ENCODE measurements around the gene KIFBP. TPM values are rescaled to one million over a fixed set of nuclear protein-coding genes. Genes with fewer than 3 reads are reported as not detected.

The KIFBP gene
- total and polyA plus RNA-seq, 2 donors from 2014 or later, result 25.6 to 26.7 TPM

DNA sequence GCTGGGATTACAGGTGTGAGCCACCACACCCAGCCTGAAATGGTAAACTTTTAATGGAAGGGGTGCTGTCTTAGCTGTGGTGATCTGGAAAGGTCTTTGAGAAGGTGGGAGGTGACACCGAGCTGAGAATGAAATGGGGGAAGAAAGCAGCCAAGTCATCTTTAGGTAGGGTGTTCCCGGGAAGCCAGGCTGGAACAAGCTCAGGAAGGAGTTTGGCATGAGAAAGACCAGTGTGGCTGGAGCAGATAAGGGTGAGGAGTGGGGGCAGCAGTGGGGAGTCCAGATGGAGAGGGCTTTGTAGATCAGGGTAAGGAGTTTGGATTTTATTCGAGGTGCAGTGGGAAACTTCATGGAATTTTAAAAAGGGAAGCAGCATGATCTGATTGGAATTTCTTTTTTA lies 30.0 kb downstream of the KIFBP start:
- H3K27ac ChIP-seq (ENCODE audit: low read depth in 2 of 2, low read length in 2 of 2), result no peak overlapping the region
- peaks cover 6 to 13% (median 7%) of the 10 kb centered on the region in 3 donors for H3K36me3 ChIP-seq (ENCODE audit: control insufficient read depth in 2 of 3, insufficient read depth in 3 of 3, low read length in 3 of 3)
- FAIRE-seq (no peak), DNase-seq (no peak)
- H3K9ac ChIP-seq (ENCODE audit: low read length in 3 of 3), result no peak overlapping the region
- H3K27me3 ChIP-seq (ENCODE audit: control insufficient read depth, insufficient read depth, low read length), result no peaks in the 10 kb centered on the region
- H3K9me3 ChIP-seq (ENCODE audit: control insufficient read depth in 2 of 3, insufficient read depth in 1 of 3, low read length in 3 of 3), result no peaks in the 10 kb centered on the region
- no peaks in the 10 kb centered on the region for H3K4me1 ChIP-seq (ENCODE audit: control insufficient read depth in 2 of 3, insufficient read depth in 2 of 3, low read depth in 1 of 3, low read length in 3 of 3)
- TF ChIP-seq, protein P1, sequence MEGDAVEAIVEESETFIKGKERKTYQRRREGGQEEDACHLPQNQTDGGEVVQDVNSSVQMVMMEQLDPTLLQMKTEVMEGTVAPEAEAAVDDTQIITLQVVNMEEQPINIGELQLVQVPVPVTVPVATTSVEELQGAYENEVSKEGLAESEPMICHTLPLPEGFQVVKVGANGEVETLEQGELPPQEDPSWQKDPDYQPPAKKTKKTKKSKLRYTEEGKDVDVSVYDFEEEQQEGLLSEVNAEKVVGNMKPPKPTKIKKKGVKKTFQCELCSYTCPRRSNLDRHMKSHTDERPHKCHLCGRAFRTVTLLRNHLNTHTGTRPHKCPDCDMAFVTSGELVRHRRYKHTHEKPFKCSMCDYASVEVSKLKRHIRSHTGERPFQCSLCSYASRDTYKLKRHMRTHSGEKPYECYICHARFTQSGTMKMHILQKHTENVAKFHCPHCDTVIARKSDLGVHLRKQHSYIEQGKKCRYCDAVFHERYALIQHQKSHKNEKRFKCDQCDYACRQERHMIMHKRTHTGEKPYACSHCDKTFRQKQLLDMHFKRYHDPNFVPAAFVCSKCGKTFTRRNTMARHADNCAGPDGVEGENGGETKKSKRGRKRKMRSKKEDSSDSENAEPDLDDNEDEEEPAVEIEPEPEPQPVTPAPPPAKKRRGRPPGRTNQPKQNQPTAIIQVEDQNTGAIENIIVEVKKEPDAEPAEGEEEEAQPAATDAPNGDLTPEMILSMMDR (IDR thresholded peaks at IDR 0.05; ENCODE audit: borderline replicate concordance, extremely low read depth, insufficient read depth), result no peak
- intact Hi-C loops (cut with DNase I), result no loop called here
- H3K4me3 ChIP-seq (ENCODE audit: low read length in 3 of 3), result no peak overlapping the region

- Histone ChIP-seq H3K27me3 (ENCODE audit: control insufficient read depth, insufficient read depth, low read length) (no peaks in the 10 kb centered on the region), H3K36me3 (ENCODE audit: control insufficient read depth in 2 of 3, insufficient read depth in 3 of 3, low read length in 3 of 3) (peaks cover 0 to 3% (median 2%) of the 10 kb centered on the region in 3 donors), H3K9ac (ENCODE audit: low read length in 3 of 3) (no peak overlapping the region), H3K27ac (ENCODE audit: low read depth in 2 of 2, low read length in 2 of 2) (no peak overlapping the region), H3K9me3 (ENCODE audit: control insufficient read depth in 2 of 3, insufficient read depth in 1 of 3, low read length in 3 of 3) (no peaks in the 10 kb centered on the region), H3K4me3 (ENCODE audit: low read length in 3 of 3) (no peak overlapping the region), H3K4me1 (ENCODE audit: control insufficient read depth in 2 of 3, insufficient read depth in 2 of 3, low read depth in 1 of 3, low read length in 3 of 3) (no peaks in the 10 kb centered on the region)
- intact Hi-C loops (cut with DNase I), result no loop called here
- no peak for DNase-seq
- TF ChIP-seq, protein P1 (IDR thresholded peaks at IDR 0.05; ENCODE audit: borderline replicate concordance, extremely low read depth, insufficient read depth), result no peak
- no peak for FAIRE-seq
Measured at GRCh38 chr10:69022611-69023010, 34.0 kb downstream of the KIFBP start.

DNA sequence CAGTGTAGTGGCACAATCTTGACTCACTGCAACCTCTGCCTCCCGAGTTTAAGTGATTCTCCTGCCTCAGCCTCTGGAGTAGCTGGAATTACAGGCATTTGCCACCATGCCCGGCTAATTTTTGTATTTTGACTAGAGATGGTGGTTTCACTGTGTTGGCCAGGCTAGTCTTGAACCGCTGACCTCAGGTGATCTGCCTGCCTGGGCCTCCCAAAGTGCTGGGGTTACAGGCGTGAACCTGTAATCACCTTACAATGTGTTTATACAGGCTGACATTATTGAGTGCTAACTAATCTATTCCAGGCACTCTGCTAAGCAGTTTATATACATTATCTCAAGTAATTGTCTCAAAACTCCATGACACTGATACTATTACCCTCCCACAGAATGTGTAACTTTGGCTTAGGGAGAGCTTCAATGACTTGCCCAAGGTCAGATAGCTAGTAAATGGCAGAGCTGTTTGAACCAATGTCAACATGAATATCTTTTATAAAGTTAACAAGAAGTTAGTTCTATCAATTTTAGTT lies 36.8 kb downstream of the KIFBP start:
- no peak for FAIRE-seq

More for the DNA sequence above, 36.8 kb downstream of the KIFBP start:
- TF ChIP-seq, protein P1 (IDR thresholded peaks at IDR 0.05; ENCODE audit: borderline replicate concordance, extremely low read depth, insufficient read depth), result no peak
- Histone ChIP-seq H3K36me3 (ENCODE audit: control insufficient read depth in 2 of 3, insufficient read depth in 3 of 3, low read length in 3 of 3) (no peaks in the 10 kb centered on the region), H3K4me1 (ENCODE audit: control insufficient read depth in 2 of 3, insufficient read depth in 2 of 3, low read depth in 1 of 3, low read length in 3 of 3) (no peaks in the 10 kb centered on the region), H3K9me3 (ENCODE audit: control insufficient read depth in 2 of 3, insufficient read depth in 1 of 3, low read length in 3 of 3) (no peaks in the 10 kb centered on the region), H3K27me3 (ENCODE audit: control insufficient read depth, insufficient read depth, low read length) (no peaks in the 10 kb centered on the region), H3K4me3 (ENCODE audit: low read length in 3 of 3) (no peak overlapping the region), H3K27ac (ENCODE audit: low read depth in 2 of 2, low read length in 2 of 2) (no peak overlapping the region), H3K9ac (ENCODE audit: low read length in 3 of 3) (no peak overlapping the region)
- intact Hi-C loops (cut with DNase I), result no loop called here
- DNase-seq, result no peak
